Gastroesophageal sphincter (tissue), 4 donors: ENCODE measurements around the gene PRSS56. TPM values are rescaled to one million over a fixed set of nuclear protein-coding genes. Genes with fewer than 3 reads are reported as not detected.
A peak's percentile ranks its signal among the peaks of the same experiment; 100 is the strongest.

Experiments
- ATAC-seq: fragments of 150-250 bp; one replicate; pipeline ENCODE4 v1.9.1; 2016; ENCODE audit warnings: mild to moderate bottlenecking, moderate library complexity
- H3K27ac ChIP-seq, 4 donors: fragments of 200-600 bp; sonication (generic) in 3 of 4; 1 replicate in 3 of 4; 2 replicates in 1 of 4; pipeline ENCODE4 v1.5.1; 2016 to 2019
- H3K27me3 ChIP-seq: fragments of 200-600 bp; sonication (generic); one replicate; pipeline ENCODE4 v1.5.1; 2019
- H3K36me3 ChIP-seq, 2 donors: fragments of 200-600 bp; sonication (generic); one replicate each; pipeline ENCODE4 v1.5.1; 2019; ENCODE audit warnings: control low read depth in 1 of 2
- H3K4me1 ChIP-seq, 3 donors: fragments of 200-600 bp; sonication (generic); 1 replicate in 2 of 3; 2 replicates in 1 of 3; pipeline ENCODE4 v1.5.1; 2016 to 2019; ENCODE audit warnings: control low read depth in 2 of 3
- H3K4me3 ChIP-seq, 2 donors: fragments of 200-600 bp; sonication (generic); one replicate each; pipeline ENCODE4 v1.5.1; 2019; ENCODE audit warnings: mild to moderate bottlenecking in 1 of 2, moderate library complexity in 1 of 2
- H3K9me3 ChIP-seq, 3 donors: fragments of 200-600 bp; sonication (generic); one replicate each; pipeline ENCODE4 v1.5.1; 2017 to 2019; ENCODE audit warnings: control low read depth in 2 of 3
- EP300 ChIP-seq: sonication (generic); formaldehyde crosslinking; IDR thresholded peaks from one replicate; pipeline ENCODE4 v1.6.1; 2017; ENCODE audit warnings: antibody characterized with exemption, mild to moderate bottlenecking
- POLR2A ChIP-seq, 2 donors: fragments of 450-650 bp; IDR thresholded peaks; one replicate each; pipeline ENCODE4 v1.6.1; 2017; ENCODE audit warnings: antibody characterized with exemption in 2 of 2, mild to moderate bottlenecking in 2 of 2, moderate library complexity in 1 of 2
- POLR2AphosphoS5 ChIP-seq: sonication (generic); formaldehyde crosslinking; IDR thresholded peaks from one replicate; pipeline ENCODE4 v1.6.1; 2017; ENCODE audit warnings: antibody characterized with exemption
- WGBS, 2 donors: methylation state at CpG; one replicate each; pipeline ENCODE4 v1.1.5; 2018; ENCODE audit warnings: low coverage in 1 of 2; 5-methylcytosine and 5-hydroxymethylcytosine counted together
- total RNA-seq, 4 donors: library from RNA; depleted of rRNA; stranded (reverse); fragments of >200 nt; gene quantifications; one replicate each; pipeline ENCODE4 v1.1.0, GENCODE V29; 2016
- TF ChIP-seq, protein P1 (sequence below), 4 experiments: fragments of 200-600 bp in 2 of 4; fragments of 450-650 bp in 2 of 4; sonication (generic) in 1 of 4; IDR thresholded peaks; one replicate each; pipeline ENCODE4 v1.5.1; 2017 to 2019; ENCODE audit warnings: antibody characterized with exemption in 4 of 4, mild to moderate bottlenecking in 2 of 4, moderate library complexity in 2 of 4

The PRSS56 gene
- total RNA-seq, 4 donors from 2014 or later = not detected

DNA sequence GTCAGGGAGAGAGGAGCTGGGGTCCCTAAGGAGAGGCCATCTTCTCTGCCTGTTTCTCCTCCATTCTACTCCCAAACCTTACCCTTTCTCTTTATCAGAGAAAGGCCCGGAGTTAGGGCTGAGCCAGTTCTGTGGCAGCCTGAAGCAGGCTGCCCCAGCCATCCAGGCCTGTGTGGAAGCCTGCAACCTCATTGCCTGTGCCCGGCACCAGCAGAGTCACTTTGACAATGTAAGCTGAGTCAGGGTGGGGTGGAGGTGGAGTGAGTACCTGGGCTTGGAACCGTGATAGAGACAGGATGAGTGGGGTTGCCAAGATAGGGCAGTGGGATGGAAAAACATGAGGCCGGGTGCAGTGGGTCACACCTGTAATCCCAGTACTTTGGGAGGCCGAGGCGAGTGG is 24.5 kb downstream of the PRSS56 start:
- ATAC-seq = no peak
- Histone ChIP-seq H3K9me3 (no peaks in the 10 kb centered on the region), H3K4me1 (peaks cover 0 to 5% (median 0%) of the 10 kb centered on the region in 3 donors), H3K4me3 (no peak overlapping the region), H3K27me3 (peaks cover 20% of the 10 kb centered on the region), H3K36me3 (peaks cover 0 to 18% of the 10 kb centered on the region in 2 donors), H3K27ac (no peak overlapping the region)
- TF ChIP-seq, protein P1, sequence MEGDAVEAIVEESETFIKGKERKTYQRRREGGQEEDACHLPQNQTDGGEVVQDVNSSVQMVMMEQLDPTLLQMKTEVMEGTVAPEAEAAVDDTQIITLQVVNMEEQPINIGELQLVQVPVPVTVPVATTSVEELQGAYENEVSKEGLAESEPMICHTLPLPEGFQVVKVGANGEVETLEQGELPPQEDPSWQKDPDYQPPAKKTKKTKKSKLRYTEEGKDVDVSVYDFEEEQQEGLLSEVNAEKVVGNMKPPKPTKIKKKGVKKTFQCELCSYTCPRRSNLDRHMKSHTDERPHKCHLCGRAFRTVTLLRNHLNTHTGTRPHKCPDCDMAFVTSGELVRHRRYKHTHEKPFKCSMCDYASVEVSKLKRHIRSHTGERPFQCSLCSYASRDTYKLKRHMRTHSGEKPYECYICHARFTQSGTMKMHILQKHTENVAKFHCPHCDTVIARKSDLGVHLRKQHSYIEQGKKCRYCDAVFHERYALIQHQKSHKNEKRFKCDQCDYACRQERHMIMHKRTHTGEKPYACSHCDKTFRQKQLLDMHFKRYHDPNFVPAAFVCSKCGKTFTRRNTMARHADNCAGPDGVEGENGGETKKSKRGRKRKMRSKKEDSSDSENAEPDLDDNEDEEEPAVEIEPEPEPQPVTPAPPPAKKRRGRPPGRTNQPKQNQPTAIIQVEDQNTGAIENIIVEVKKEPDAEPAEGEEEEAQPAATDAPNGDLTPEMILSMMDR (IDR thresholded peaks at IDR 0.05) = no peak
- TF ChIP-seq POLR2A (IDR thresholded peaks at IDR 0.05) (no peak), POLR2AphosphoS5 (no peak), EP300 (no peak)
- WGBS, 2 donors = 88 to 100% methylated on average over 2 to 5 of the region's 6 CpGs

DNA sequence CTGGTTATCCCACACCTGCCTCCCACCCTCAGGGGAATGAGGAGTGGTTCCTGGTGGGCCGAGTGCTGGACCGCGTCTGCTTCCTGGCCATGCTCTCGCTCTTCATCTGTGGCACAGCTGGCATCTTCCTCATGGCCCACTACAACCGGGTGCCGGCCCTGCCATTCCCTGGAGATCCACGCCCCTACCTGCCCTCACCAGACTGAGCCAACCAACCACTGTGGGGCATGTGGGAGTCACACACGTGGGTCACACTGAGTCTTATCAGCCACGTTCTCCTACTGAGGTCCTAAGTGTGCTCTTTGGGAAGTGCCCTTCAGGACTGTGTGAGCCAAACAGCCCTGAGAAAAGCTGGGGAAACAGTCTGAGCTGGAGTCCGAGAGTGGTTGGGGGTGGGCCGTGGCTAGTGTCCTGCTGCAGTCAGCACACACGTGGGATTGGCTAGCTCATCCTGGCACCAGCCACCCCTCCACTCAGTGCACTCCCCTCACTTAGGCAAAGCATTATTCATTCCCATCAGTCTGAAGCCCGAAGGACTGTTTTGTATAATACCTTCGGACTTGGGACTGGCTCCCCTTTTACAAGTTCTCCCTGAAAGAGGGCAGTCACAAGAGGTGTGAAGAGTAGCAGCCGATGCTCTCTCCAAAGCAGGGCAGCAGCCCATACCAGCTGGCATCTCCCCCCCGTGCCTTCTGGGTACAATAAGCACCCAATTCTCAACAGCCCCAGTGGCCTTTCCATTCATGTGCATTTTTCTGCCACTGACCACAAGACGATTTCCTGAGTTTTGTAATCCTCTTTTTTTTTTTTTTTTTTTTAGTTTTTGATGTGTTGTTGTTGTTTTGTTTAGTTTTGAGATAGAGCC is 25.6 kb downstream of the PRSS56 start:
- TF ChIP-seq POLR2AphosphoS5 (no peak), POLR2A (IDR thresholded peaks at IDR 0.05) (no peak), EP300 (no peak)
- TF ChIP-seq, protein P1 (IDR thresholded peaks at IDR 0.05) = no peak
- Histone ChIP-seq H3K27ac (no peak overlapping the region), H3K36me3 (peaks cover 0 to 18% of the 10 kb centered on the region in 2 donors), H3K4me1 (peaks cover 0 to 11% (median 0%) of the 10 kb centered on the region in 3 donors), H3K27me3 (peaks cover 9% of the 10 kb centered on the region), H3K9me3 (no peaks in the 10 kb centered on the region), H3K4me3 (no peak overlapping the region)
- 91% methylated on average over 15 of the region's 17 CpGs; no CpG with 5 or more reads in 1 of the 2 donors for WGBS, 2 donors
- ATAC-seq = no peak

DNA sequence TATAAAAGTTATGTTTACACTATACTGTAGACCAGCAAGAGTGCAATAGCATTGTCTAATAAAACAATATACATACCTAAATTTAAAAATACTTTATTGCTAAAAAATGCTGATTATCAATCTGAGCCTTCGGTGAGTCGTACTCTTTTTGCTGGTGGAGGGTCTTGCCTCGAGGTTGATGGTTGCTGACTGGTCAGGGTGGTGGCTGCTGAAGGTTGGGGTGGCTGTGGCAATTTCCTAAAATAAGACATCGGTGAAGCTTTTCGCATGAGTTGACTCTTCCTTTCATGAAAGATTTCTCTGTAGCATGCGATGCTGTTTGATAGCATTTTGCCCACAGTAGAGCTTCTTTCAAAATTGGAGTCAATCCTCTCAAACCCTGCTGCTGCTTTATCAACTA is 27.8 kb downstream of the PRSS56 start:
- TF ChIP-seq POLR2AphosphoS5 (no peak), EP300 (no peak), POLR2A (IDR thresholded peaks at IDR 0.05) (no peak)
- TF ChIP-seq, protein P1 (IDR thresholded peaks at IDR 0.05) = no peak
- peaks cover 0 to 30% of the 10 kb centered on the region in 2 donors for H3K36me3 ChIP-seq
- 93 to 98% methylated on average over 4 to 6 of the region's 6 CpGs for WGBS, 2 donors

DNA sequence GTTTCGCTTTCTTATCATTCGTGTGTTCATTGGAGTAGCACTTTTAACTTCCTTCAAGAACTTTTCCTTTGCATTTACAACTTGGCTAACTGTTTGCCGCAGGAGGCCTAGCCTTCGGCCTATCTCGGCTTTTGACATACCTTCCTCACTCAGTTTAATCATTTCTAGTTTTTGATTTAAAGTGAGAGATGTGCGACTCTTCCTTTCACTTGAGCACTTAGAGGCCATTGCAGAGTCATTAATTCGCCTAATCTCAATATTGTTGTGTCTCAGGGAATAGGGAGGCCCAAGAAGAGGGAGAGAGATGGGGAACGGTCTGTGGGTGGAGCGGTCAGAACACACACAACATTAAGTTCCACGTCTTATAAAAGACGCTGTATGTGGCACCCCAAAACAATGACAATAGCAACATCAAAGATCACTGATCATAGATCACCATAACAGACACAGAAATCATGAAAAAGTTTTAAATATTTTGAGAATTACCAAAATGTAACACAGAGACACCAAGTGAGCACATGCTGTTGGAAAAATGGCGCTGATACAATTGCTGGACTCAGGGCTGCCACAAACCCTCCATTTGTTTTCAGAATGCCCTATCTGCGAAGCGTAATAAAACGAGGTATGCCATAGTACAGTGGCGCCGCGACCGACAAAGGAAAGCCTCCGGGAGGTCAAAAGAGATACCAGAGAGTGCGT is 29.6 kb downstream of the PRSS56 start:
- Histone ChIP-seq H3K27me3 (no peaks in the 10 kb centered on the region), H3K36me3 (peaks cover 0 to 33% of the 10 kb centered on the region in 2 donors), H3K4me1 (peaks cover 4 to 50% (median 11%) of the 10 kb centered on the region in 3 donors), H3K27ac (peak overlapping the region; percentile 92 to 100 (median 96)), H3K9me3 (no peaks in the 10 kb centered on the region), H3K4me3 (peak overlapping the region; percentile 77 to 100)
- ATAC-seq = no peak
- TF ChIP-seq POLR2AphosphoS5 (no peak), EP300 (no peak), POLR2A (IDR thresholded peaks at IDR 0.05) (no peak)
- TF ChIP-seq, protein P1 (IDR thresholded peaks at IDR 0.05) = no peak
- 29 to 33% methylated on average over 14 to 18 of the region's 21 CpGs for WGBS, 2 donors

More for the DNA sequence above, 27.8 kb downstream of the PRSS56 start:
- no peak for ATAC-seq
- H3K27me3 ChIP-seq = no peaks in the 10 kb centered on the region
- H3K27ac ChIP-seq = no peak overlapping the region
- H3K4me3 ChIP-seq = no peak overlapping the region
- H3K4me1 ChIP-seq = peaks cover 4 to 31% (median 11%) of the 10 kb centered on the region in 3 donors
- no peaks in the 10 kb centered on the region for H3K9me3 ChIP-seq
